HL-60/S4 (cell line): Measurements from ENCODE around the gene GJC1.

Experiments
- in situ Hi-C: fragments of 300-500 bp; cut with MboI; formaldehyde crosslinking; loops from 2 replicates; pipeline ENCODE4 v1.14.3; 2022; ENCODE audit warnings: low sequenced_read_pairs

Gene GJC1

DNA sequence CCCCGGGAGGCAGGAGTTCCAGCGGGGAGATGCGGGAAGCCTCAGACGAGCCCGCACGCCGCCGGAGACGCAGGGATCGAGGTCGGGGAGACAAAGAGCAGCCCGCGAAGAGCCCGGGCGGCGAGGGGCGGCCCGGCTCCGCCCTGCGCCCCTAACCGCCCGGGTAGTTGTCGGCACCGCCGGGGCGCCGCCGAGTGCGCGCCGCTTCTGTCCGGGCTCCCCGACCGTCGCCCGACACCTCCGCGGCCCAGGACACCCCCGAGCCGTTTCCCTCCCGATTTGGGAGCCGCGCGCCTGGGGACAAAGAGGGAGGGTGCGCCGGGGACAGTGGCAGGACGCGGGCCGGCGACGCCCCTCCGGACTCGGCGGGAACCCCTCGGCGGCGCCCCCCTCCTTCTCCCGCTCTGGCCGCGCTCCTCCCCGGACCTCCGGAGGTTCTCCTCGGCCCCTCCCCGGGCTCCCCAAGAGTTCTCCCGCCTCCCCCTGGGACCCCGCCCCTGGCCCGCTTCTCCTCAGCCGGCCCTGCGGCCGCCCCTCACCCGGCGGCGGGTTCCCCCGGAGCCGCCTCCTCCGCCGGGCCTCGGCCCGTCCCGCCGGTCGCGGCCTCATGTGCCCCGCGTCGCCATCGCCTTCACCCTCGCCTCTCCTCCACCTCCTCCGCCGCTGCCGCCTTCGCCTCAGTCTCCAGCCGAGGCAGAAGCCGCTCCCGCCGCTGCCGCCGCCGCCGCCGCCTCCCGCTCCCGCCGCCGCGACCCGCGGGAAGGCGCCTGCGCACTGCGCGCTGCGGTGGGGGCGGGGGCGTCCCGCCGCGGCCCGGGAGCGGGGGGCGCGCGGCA is at the start of gene GJC1:
GJC1 (minus strand) TSS at position 765 of the 836 bp plus-strand sequence. CDS start 24,470 bp downstream, outside the sequence.
- in situ Hi-C loops, result no loop called here

- in situ Hi-C loops, result no loop called here
These were observed 49.3 kb upstream of the GJC1 start for GRCh38 chr17:44879376-44879775.

DNA sequence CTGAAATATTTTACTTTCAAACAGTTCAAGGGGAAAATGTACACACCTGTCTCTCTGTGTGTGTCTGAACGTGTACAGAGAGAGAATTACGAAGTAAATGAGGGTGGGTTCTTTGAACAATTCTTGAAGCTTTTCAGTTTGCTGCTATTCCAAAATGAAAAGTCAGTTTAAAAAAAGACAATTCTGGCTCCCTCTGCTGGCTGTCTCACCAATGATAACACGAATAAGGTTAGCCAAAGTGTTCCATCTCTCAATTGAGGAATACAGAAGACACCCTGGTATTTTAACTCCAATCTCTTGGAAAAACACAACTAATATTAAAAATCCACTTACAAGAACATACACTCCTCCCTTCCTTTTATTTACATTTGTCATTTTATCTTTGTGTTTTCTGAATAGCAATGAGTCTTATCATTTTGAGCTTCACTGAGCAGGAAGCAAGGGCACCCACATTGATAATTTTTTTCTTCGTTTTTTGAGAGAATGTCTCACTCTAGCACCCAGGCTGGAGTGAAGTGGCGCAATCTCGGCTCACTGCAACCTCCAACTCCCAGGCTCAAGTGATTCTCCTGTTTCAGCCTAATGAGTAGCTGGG is 48.6 kb upstream of the GJC1 start:
- in situ Hi-C loops, result no loop called here

- in situ Hi-C loops, result no loop called here
These were observed 47.0 kb upstream of the GJC1 start for GRCh38 chr17:44877121-44877520.

GRCh38 chr17:44875761-44876160 is 45.7 kb upstream of the GJC1 start:
- in situ Hi-C loops, result no loop called here

DNA sequence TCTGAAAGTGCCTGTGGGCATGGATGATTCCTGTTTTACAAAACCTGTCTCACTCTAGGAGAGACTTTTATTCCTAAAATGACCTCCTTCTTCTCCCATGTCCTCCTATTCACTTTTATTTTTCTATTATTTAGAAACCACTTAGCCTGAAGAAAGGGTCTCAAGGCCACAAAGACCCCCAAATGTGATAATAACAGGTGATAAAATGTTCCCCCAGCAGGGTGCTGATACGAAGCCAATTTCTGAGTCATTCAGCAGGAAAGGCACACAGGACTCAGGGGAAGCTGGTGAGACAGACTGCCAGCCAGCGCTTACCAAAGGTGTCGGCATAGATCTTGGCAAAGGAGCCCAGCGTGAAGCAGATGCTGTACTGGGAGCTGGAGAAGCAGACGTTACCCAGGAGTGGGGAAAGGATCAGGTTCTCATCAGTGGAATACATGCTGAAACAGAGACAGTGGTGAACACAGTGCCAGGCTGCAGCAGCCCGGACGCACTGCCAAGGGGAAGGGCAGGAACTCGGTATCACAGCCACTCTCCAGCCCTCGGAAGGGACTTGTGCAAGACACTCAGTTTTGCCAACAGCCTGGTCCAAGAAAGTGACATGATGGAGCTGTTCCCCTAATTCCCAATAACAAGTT is 42.2 kb upstream of the GJC1 start:
- in situ Hi-C loops, result no loop called here

- in situ Hi-C loops, result no loop called here
These were observed 41.5 kb upstream of the GJC1 start for GRCh38 chr17:44871556-44871955.

DNA sequence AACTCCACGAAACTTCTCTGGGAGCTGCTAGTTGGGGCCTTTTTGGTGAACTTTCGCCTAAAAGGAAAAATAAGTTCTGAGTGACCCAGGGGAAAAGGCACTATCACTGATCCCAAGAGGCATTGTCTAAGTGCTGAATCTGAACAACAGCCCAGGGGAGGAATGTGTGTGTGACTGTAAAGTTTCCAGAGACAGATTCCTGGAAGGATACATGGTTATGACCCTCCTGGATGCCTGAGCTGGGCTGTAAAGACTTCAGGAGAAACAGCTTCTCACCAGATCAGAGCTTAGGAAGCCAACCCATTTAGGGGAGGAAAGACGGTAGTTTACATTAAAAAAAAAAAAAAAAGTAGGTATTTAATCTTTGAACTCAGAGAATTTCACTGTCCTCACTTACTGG is 37.8 kb upstream of the GJC1 start:
- in situ Hi-C loops, result loop anchor here (5.0 kb wide), 1 partner anchor 86 kb away; no protein-coding TSS in a partner anchor

DNA sequence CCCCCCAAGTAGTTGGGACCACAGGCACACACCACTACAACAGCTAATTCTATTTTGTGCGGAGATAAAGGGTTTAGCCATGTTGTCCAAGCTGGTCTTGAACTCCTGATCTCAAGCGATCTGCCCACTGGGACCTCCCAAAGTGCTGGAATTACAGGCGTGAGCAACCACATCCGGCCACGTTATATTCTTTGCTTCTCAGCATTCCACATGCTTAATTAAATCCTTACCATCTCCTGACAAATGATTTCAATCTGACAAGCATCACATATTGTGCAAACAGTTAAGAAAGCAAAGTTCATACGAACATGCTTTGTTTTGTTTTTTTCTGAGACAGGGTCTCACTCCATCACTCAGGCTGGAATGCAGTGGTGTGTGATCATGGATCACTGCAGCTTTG is 35.8 kb upstream of the GJC1 start:
- in situ Hi-C loops, result loop anchor here (5.0 kb wide), 1 partner anchor 84 kb away; no protein-coding TSS in a partner anchor

DNA sequence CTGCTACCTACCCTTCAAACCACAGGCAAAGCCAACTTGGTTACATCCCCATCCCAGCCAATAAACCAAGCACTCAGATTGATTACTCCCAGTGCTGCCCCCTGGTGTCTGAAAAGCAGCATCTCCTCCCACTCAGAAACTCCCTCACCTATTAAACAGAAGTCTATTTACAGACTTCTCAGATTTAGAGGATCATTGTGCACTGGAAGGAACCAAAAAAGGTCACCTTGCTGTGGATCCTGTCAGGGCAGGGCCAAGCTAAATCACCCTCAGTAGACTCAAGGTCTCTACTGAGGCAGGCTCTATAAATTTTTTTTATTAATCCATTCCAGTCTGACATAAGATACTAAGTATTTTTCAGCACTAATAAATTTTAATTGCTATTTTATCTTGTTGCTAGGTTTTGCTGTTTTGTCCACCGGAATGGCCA is 35.2 kb upstream of the GJC1 start:
- in situ Hi-C loops, result loop anchor here (5.0 kb wide), 1 partner anchor 83 kb away; no protein-coding TSS in a partner anchor

GRCh38 chr17:44864831-44865230 is 34.7 kb upstream of the GJC1 start:
- in situ Hi-C loops, result loop anchor here (5.0 kb wide), 1 partner anchor 83 kb away; no protein-coding TSS in a partner anchor

- in situ Hi-C loops, result no loop called here
These were observed 33.2 kb upstream of the GJC1 start for GRCh38 chr17:44863061-44863918.

DNA sequence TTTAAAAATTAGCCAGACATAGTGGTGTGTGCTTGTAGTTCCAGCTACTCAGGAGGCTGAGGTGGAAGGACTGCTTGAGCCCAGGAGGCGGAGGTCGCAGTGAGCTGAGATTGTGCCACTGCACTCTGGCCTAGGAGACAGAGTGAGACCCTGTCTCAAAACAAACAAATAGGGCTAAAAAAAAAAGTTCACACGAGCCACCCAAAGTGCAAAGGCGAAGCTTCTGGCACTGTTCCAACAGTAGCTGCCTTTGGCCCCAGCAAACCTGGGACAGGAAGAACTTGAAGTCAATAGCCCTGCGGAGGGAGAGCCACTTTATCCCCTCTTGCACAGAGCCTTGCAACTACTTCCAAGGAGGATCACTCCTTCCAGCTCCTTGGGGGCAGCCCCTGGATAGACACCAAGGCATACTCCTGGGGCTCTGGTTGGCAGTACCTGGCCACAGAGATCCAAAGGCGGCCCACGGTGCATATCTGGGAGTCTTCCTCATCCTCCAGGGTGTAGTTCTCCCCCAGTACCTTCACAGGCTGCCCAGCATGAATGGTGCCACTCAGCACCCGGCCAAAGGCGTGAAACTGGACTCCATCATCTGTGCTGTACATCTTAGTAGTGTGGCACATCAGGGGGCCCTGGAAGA is 32.3 kb upstream of the GJC1 start:
- in situ Hi-C loops, result no loop called here

- in situ Hi-C loops, result no loop called here
These were observed 29.6 kb upstream of the GJC1 start for GRCh38 chr17:44859701-44860100.

GRCh38 chr17:44854192-44854591 is 24.1 kb upstream of the GJC1 start:
- in situ Hi-C loops, result no loop called here

DNA sequence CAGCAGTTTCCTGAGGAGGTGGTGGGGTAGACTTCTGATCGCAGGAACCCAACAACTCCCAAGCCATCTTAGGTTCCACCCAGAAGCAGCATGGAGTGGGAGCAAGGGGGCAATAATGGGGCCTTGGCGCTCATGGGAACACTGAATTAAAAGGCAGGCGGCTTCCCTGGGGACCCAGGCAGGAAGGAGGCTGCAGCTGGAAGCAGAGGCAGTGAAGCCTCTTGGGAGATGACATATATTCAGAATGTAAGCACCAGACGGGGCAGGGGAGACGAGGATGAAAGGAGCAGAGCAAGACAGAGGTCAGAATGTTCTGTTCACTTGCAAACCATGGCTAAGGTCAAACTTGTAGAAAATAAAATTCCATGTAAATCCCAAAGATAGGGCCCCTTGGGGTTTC is 20.5 kb upstream of the GJC1 start:
- in situ Hi-C loops, result no loop called here

- in situ Hi-C loops, result no loop called here
These were observed 19.9 kb upstream of the GJC1 start for GRCh38 chr17:44850025-44850424.

GRCh38 chr17:44848961-44849489 is 18.9 kb upstream of the GJC1 start:
- in situ Hi-C loops, result no loop called here

DNA sequence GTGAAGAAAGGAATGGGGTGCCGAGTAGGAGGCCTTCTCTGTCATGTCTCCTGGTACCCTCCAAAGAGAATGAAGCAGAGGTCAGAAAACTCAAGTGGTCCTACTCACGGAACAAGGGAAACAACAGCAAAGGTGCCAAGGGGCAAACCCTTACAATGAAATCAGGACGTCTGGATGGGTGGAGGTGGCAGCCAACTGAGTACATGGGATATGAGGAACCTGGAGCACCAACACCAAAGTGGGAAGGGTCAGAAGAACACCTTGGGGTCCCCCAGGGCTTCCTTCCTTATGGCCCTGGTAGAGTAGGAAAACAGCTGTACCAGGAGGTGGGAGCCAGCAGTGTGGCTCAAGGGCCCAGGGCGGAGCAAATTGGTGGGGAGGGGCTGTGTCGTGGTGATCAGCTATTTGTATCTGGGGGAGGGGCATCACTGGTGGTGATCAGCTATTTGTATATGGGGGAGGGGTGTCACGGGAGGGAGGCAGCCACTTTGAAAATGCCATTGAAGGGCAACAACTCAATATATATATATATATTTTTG is 18.2 kb upstream of the GJC1 start:
- in situ Hi-C loops, result no loop called here

DNA sequence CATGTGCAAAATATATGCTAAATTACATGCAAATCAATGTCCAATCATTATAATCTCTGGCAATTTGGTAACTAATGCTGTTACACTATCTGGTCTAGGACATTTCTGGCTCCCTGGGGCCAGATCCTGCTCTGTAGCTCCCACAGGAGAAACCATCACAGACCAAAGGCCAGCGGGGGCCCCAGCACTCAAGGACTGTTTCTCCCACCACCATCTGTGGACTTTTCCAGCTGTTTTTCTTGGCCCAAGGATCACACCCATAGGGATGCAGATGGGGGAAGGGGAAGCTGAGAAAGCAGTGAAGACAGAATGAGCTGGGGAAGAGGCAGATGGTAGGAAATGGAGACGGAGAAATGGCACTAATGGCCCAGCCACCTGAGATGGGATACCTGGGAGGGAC is 17.5 kb upstream of the GJC1 start, which contains the start of gene HIGD1B:
HIGD1B (plus strand) TSS at position 298 of the 400 bp plus-strand sequence. CDS start 270 bp downstream, outside the sequence.
- in situ Hi-C loops, result no loop called here
